AG09309 (cell line): ENCODE results near the gene DVL1.

ENCODE experiments used
- DNase-seq: peaks from one replicate; pipeline ENCODE4 v3.0.0-alpha.2; 2010; ENCODE audit warnings: low read depth
- H3K4me3 ChIP-seq: 2 replicates; pipeline ENCODE4 v1.5.1; 2011; ENCODE audit warnings: mild to moderate bottlenecking, low read depth, low read length, moderate library complexity; ENCODE audit not compliant: control insufficient read depth
- TF ChIP-seq, protein P1 (sequence below): IDR thresholded peaks from 2 replicates; pipeline ENCODE4 v1.5.1; 2011; ENCODE audit warnings: mild to moderate bottlenecking, low read depth, low read length, inconsistent platforms; ENCODE audit not compliant: insufficient read depth, control insufficient read depth; ENCODE audit errors: missing control alignments

DVL1 gene

DNA sequence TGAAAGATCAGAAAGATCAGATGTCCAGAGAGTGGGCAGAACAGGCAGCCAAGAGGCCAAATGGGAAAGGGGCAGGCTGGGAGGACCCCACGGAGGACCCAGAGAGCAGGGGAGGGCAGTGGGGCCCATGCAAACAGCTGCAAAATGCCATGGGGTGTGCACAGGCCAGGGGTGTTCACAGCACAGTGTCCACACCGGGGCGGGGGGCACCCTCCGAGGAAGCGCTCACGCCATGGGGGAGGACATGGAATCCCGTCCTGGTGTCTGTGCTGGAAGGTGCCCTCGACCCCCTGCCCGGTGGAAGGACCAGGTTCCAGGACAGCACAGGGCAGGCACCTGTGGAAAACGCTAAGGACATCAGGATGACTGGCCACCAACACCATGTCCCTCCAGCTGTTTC lies 26.3 kb downstream of the DVL1 start:
- H3K4me3 ChIP-seq: no peak overlapping the region
- no peak for DNase-seq
- TF ChIP-seq, protein P1, sequence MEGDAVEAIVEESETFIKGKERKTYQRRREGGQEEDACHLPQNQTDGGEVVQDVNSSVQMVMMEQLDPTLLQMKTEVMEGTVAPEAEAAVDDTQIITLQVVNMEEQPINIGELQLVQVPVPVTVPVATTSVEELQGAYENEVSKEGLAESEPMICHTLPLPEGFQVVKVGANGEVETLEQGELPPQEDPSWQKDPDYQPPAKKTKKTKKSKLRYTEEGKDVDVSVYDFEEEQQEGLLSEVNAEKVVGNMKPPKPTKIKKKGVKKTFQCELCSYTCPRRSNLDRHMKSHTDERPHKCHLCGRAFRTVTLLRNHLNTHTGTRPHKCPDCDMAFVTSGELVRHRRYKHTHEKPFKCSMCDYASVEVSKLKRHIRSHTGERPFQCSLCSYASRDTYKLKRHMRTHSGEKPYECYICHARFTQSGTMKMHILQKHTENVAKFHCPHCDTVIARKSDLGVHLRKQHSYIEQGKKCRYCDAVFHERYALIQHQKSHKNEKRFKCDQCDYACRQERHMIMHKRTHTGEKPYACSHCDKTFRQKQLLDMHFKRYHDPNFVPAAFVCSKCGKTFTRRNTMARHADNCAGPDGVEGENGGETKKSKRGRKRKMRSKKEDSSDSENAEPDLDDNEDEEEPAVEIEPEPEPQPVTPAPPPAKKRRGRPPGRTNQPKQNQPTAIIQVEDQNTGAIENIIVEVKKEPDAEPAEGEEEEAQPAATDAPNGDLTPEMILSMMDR: no peak

DNA sequence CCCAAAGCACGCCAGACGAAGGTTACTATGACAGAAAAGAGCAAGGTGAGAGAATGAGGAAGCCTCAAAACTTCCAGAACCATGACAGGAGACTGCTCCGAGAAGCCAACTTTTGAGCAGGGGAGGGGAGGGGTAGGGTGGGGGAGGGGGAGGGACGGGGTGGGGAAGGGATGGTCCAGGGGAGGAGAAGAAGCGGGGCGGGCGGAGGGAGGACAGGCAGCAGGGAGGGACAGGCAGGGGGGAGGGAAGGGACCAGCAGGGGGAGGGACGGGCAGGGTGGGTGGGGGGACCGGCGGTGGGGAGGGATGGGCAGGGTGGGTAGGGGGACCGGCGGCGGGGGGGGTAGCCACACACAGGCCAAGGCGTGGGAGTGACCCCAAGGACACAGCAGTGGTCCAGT lies 26.8 kb downstream of the DVL1 start:
- no peak for DNase-seq
- H3K4me3 ChIP-seq: no peak overlapping the region
- TF ChIP-seq, protein P1: no peak

DNA sequence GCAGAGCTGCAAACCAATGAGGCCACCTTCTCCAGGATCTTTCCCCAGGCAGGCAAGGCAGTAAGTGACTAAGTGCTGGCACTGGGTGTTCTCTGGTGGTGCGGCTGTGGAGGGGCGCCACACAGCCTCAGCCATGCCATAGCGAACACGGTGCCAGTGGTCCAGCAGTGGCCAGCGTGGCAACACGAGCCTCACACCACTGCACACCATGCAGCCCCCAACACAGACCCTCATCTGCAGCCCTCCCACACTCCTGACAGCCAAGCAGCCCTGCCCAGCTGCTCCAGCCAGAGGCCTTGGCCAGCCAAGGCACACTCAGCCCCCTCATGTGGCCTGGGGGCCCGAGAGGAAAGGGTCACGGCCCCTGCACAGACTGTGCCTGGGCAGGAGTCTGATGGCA lies 27.7 kb downstream of the DVL1 start:
- no peak overlapping the region for H3K4me3 ChIP-seq

DNA sequence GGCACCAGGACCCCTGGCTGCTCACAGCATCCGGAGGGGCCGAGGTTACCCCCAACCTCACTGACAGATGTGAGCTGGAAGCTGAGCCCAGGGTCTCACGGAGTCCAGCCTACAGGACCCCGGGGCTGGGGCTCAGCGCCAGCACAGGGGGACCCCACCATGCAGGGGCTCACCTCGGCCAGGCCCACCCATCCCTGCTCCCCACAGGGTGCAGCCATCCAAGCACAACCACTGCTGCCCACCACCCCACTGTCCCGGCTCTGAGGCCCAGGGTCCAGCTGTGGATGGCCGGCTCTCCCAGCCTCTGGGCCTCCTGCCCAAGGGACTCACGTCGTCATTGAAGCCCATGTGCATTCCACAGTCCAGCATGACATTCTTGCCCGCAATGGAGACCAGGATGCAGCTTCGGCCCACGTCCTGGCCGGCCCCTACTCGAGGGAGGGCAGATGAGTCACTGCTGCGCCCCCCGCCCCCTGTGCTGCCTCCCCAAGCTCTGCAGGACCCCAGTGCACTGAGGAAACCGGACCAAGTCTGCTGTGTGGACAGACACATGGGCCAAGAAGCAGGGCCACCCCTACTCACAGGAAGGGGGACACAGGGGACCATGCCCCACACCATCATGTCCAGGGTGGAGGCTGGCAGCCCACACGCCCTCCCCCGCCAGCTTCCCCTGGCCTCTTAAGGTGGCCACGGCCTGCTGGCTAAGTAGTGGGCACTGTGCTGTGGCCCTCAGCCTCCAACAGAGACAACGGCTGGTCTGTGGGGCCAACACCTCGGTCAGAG lies 28.4 kb downstream of the DVL1 start:
- no peak for DNase-seq
- H3K4me3 ChIP-seq: no peak overlapping the region
- TF ChIP-seq, protein P1: no peak

More for the DNA sequence above, 27.7 kb downstream of the DVL1 start:
- TF ChIP-seq, protein P1: no peak
- no peak for DNase-seq

DNA sequence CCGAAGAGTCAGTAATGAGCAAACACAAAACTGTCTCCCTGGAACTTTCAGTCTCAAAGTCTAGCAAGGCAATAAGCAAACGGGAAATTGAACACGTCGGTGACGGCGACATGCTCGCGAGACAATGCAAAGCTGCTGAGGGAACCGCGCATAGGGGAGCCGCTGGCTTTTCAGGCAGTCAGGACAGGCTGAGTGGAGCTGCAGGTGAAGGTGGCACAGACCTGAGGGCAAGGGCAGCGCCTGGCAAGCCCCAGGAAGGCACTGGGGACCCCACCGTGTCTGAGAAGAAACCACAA lies 29.6 kb downstream of the DVL1 start:
- TF ChIP-seq, protein P1: no peak
- DNase-seq: no peak
- H3K4me3 ChIP-seq: no peak overlapping the region

DNA sequence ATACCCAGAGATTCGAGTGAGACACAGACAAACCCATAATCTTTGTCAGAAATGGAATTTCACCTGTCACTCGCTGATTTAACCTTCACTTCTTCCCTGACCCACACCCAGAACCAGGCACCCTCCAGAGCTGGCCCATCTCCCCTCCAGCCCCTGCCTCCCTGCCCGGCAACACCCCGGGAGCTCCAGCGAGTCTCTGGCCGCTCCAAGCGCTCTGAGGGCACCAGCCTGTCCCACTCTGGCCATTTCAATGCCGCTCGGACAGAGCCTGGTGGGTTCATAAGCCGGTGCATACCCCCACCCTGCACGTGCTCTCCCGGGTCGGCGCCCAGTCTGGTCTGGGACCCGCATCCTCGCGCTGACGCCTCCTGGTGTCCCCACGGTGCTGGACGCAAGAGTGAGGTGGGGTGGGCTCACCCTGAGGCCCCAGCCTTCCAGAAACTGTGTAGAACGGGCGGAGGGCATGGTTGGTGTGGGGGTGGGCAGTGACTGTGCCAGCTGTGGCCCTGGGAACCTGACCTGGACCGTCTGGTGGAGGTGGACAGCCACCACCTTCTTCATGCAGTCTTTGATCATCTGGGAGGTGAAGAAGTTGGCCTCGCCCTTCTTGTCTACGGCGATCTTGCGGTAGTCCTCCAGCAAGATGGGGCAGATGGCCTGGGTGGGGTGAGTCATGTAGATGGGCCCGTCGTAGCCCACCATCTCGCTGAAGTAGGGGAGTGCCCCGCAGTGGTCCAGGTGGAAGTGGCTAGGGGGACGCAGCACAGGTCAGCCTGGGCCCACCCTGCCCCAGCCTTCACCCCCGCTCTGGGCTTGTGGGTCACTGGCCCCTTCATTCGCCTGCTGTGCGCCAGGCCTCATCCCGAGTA lies 30.2 kb downstream of the DVL1 start:
- TF ChIP-seq, protein P1: no peak
- H3K4me3 ChIP-seq: no peak overlapping the region
- no peak for DNase-seq
